Suprapubic skin (tissue), 4 donors: ENCODE data around the gene MGAT5.

Source experiments
- CTCF ChIP-seq, 2 donors: fragments of 200-600 bp in 1 of 2; fragments of 450-650 bp in 1 of 2; sonication (generic) in 1 of 2; IDR thresholded peaks; one replicate each; pipeline ENCODE4 v1.5.1; 2016 to 2019; ENCODE audit warnings: antibody characterized with exemption in 2 of 2, mild to moderate bottlenecking in 1 of 2, moderate library complexity in 1 of 2
- EP300 ChIP-seq: sonication (generic); formaldehyde crosslinking; IDR thresholded peaks from one replicate; pipeline ENCODE4 v1.6.1; 2017; ENCODE audit warnings: antibody characterized with exemption
- POLR2A ChIP-seq, 2 donors: fragments of 450-650 bp; IDR thresholded peaks; one replicate each; pipeline ENCODE4 v1.6.1; 2017; ENCODE audit warnings: antibody characterized with exemption in 2 of 2, mild to moderate bottlenecking in 2 of 2, moderate library complexity in 2 of 2
- POLR2AphosphoS5 ChIP-seq, 3 donors: sonication (generic); formaldehyde crosslinking; IDR thresholded peaks; one replicate each; pipeline ENCODE4 v1.6.1; 2017; ENCODE audit warnings: antibody characterized with exemption in 3 of 3

- TF ChIP-seq CTCF (IDR thresholded peaks at IDR 0.05), result no peak
- no peak for TF ChIP-seq POLR2A (IDR thresholded peaks at IDR 0.05)
- no peak for TF ChIP-seq POLR2AphosphoS5 (IDR thresholded peaks at IDR 0.05)
- TF ChIP-seq EP300, result no peak
Measured at GRCh38 chr2:134499307-134499926, 245.5 kb downstream of the MGAT5 start.
